Measurements from ENCODE around the gene PLXNB3. TPM values are rescaled to one million over a fixed set of nuclear protein-coding genes. Genes with fewer than 3 reads are reported as not detected.

The PLXNB3 gene
- total RNA-seq, 1 experiment from 2014 or later: 14.3 TPM

GRCh38 chrX:153818571-153819383 is 54.7 kb downstream of the PLXNB3 start:
- H3K27me3 ChIP-seq (ENCODE audit: control insufficient read depth, insufficient read depth, low read length): no peaks in the 10 kb centered on the region
- no TSS peak for BruUV-seq (replicated peaks)
- POLR2A ChIA-PET: interaction anchor here (0.7 kb wide), 2 partner anchors 15 to 25 kb away, joined by 3 to 16 read pairs; no protein-coding TSS in a partner anchor
- H3K36me3 ChIP-seq (ENCODE audit: control insufficient read depth, insufficient read depth, low read length): no peaks in the 10 kb centered on the region
- H3K27ac ChIP-seq (ENCODE audit: low read length): peak overlapping the region; percentile 84
- in situ Hi-C loops (cut with HindIII; ENCODE audit: low pct_unique_long_range_greater_than_20kb, low sequenced_read_pairs): no loop called here
- ATAC-seq (peak; percentile 92), DNase-seq (ENCODE audit: low read depth, low spot score) (no peak)
- CTCF ChIA-PET: interaction anchor here (0.6 kb wide), 2 partner anchors 25 to 83 kb away, joined by 7 to 8 read pairs; no protein-coding TSS in a partner anchor
- intact Hi-C loops (cut with micrococcal nuclease; ENCODE audit: unreplicated experiment): no loop called here
- TF ChIP-seq POLR2AphosphoS5 (IDR thresholded peaks at IDR 0.05; ENCODE audit: low read depth, low read length) (peak; percentile 62), TCF7L2 (IDR thresholded peaks at IDR 0.05; ENCODE audit: low read depth, low read length) (0 out of 2 replicates have a peak, but pooled peaks have one; percentile 22), REST (IDR thresholded peaks at IDR 0.05; ENCODE audit: insufficient read depth in 1 of 2, low read depth in 2 of 2, low read length in 1 of 2) (no peak), SIN3A (IDR thresholded peaks at IDR 0.05; ENCODE audit: borderline replicate concordance, insufficient read depth, low read depth, low read length) (no peak), CTCF (IDR thresholded peaks at IDR 0.05) (no peak)
- peaks cover 30% of the 10 kb centered on the region for H3K4me1 ChIP-seq (ENCODE audit: control insufficient read depth, insufficient read depth, low read length)
- peak overlapping the region; percentile 46 to 63 for H3K4me3 ChIP-seq (ENCODE audit: low read depth in 2 of 2, low read length in 2 of 2)
- no peaks in the 10 kb centered on the region for H3K9me3 ChIP-seq (ENCODE audit: control insufficient read depth, insufficient read depth, low read depth, low read length)

- DNase-seq (ENCODE audit: low read depth, low spot score): no peak
- H3K27me3 ChIP-seq (ENCODE audit: control insufficient read depth, insufficient read depth, low read length): no peaks in the 10 kb centered on the region
- no TSS peak for BruUV-seq (replicated peaks)
- H3K4me3 ChIP-seq (ENCODE audit: low read depth in 2 of 2, low read length in 2 of 2): peak overlapping the region; percentile 46 to 63
- intact Hi-C loops (cut with micrococcal nuclease; ENCODE audit: unreplicated experiment) (no loop called here), in situ Hi-C loops (cut with HindIII; ENCODE audit: low pct_unique_long_range_greater_than_20kb, low sequenced_read_pairs) (no loop called here)
- peaks cover 30% of the 10 kb centered on the region for H3K4me1 ChIP-seq (ENCODE audit: control insufficient read depth, insufficient read depth, low read length)
- H3K36me3 ChIP-seq (ENCODE audit: control insufficient read depth, insufficient read depth, low read length): no peaks in the 10 kb centered on the region
- POLR2A ChIA-PET: no interaction called here
- H3K27ac ChIP-seq (ENCODE audit: low read length): peak overlapping the region; percentile 84
- H3K9me3 ChIP-seq (ENCODE audit: control insufficient read depth, insufficient read depth, low read depth, low read length): no peaks in the 10 kb centered on the region
- TF ChIP-seq TCF7L2 (IDR thresholded peaks at IDR 0.05; ENCODE audit: low read depth, low read length) (0 out of 2 replicates have a peak, but pooled peaks have one; percentile 9), CTCF (IDR thresholded peaks at IDR 0.05) (no peak)
- CTCF ChIA-PET: interaction anchor here (0.6 kb wide), 1 partner anchor 83 kb away, joined by 7 read pairs; no protein-coding TSS in a partner anchor
- peak; percentile 67 for ATAC-seq
Measured at GRCh38 chrX:153819384-153820040, 55.5 kb downstream of the PLXNB3 start.
